HG03175 (cell line): ENCODE measurements around the gene CPOX.

Experiments used
- ATAC-seq: cut with Tn5 transposase; IDR thresholded peaks from one replicate; pipeline ENCODE4 v1.9.1; 2021; ENCODE audit warnings: mild to moderate bottlenecking, moderate library complexity; ENCODE audit not compliant: unreplicated experiment

CPOX gene

DNA sequence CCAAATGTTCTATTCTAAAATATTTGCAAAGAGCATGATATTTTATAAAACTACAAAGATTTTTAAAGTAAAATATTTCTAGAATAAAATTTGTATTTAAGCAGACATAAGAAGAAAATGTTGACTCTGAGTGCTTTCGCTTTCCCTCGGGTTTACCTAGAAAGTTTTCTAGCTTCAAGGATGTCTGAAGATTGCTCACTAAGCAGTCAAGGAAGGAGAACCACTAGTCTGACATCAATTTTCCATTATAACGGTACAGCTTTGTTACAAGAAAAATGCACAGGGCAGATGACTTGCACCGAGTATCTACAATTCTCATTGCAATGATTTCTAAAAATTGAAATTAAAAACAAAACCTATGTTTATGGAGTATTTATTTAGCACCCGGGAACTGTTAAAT lies 47.5 kb downstream of the CPOX start:
- ATAC-seq, result peak; percentile 59

DNA sequence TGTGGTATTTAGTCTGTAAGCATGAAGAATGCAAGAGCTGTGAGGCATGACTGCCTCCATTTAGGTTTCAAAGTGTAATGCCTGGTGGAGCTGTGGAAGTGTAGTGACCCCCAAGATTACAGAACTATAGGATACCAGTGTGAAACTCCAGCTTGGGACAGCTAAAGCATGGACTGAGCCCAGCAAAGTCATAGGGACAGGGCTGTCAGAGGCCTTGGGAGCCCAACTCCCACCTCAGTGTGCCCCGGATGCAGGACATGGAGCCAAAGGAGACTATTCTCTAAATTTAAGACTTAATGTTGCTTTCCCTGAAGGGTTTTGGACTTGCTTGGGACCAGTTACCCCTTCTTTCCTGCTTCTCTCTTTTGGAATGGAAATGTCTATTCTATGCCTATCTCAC lies 50.8 kb downstream of the CPOX start:
- ATAC-seq, result no peak

DNA sequence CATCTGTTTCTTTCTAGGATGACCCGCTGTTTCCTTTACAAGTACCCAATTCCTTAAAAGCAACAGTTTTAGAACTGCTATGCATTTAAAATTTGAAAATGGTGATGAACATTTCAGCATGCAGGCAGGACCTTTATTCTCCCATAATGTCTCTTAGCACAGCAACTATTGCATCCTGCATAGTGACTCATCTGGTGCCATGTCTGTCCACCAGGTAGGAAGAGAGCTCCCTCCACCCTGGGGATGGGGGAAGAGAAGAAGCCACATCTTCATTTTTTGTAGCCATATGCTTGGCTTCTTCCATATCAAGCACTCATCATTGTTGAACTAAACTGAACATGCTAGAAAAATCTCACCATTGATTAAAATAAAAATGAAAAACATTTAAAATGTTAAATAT lies 51.7 kb downstream of the CPOX start:
- no peak for ATAC-seq

DNA sequence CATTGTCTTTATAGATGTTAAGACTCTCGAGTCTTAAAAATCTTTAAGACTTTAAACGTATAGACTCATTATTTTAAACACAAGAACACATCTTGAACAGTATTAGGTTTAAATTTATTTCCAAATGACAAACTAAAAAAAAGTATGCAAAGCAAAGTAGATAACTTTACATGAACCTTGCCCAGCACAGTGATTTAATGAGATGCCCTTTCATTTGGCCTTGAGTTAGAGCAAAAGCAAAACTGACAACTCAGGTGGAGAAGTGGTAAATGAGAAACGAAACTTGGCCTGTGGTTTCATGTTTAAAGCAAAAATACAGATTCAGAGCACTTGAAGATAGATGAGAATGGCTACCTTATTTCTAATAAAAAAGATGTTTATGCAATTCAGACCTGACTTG lies 53.1 kb downstream of the CPOX start:
- peak; percentile 59 for ATAC-seq

DNA sequence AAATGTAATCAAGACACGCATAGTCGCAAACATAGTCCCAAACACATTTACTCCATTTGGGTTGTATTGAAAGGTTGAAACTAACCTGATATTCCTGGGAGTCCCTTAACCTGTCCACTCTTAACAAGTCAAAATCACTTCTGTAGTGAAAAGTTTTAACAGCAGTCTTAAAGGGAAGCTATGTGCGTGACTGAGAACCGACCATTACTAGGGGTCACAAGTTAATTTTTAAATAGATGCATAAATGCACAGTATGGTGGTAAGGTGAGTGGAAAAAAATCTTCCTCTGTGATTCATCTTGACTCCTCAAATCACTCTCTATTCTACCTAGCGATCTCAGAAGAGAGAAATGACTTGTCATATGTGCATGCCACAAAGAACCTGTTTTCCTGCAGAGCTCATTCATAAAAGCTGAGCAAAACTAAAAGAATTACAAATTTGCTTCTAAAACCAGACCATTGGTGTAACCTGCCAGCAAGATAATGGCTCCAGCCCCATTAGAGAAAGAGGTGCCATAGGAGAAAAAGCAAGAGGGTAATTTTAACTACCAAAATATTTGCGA lies 56.9 kb downstream of the CPOX start:
- peak; percentile 72 for ATAC-seq

DNA sequence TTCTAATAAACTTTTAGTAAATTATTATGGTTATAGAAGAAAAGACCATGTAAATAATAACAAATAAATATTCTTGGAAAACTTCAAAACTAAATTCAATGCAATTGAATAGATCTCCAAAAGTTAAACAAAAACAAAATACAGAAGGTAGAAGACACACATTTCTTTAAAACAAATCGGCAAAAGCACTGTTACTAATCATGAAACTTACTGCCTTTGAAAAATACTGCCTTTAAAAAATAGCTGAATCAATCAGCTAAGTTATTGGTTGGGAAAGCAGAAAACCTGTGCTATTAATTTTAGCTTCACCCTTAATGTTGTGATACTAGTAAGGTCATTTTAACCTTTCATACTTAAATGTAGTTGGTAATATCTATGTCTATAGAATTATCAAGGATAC lies 58.7 kb downstream of the CPOX start:
- ATAC-seq, result no peak

DNA sequence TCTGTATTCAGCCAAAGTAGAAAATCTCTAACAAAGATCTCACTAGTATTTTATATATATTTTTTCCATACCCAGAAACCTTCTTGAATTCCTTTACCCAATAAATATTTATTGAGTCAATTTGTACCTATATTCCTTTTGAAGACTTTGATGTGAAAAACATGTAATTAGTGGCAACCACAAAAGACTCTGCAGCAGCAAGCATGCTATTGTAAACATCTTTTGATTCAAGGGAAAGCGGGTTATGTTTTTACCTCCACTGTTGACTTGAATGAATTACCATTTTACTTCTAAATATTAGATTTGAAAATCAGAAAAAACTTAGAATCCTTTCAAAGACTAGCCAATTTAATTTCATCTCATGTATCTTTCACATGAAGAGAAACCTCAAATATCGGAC lies 59.2 kb downstream of the CPOX start:
- ATAC-seq, result no peak

DNA sequence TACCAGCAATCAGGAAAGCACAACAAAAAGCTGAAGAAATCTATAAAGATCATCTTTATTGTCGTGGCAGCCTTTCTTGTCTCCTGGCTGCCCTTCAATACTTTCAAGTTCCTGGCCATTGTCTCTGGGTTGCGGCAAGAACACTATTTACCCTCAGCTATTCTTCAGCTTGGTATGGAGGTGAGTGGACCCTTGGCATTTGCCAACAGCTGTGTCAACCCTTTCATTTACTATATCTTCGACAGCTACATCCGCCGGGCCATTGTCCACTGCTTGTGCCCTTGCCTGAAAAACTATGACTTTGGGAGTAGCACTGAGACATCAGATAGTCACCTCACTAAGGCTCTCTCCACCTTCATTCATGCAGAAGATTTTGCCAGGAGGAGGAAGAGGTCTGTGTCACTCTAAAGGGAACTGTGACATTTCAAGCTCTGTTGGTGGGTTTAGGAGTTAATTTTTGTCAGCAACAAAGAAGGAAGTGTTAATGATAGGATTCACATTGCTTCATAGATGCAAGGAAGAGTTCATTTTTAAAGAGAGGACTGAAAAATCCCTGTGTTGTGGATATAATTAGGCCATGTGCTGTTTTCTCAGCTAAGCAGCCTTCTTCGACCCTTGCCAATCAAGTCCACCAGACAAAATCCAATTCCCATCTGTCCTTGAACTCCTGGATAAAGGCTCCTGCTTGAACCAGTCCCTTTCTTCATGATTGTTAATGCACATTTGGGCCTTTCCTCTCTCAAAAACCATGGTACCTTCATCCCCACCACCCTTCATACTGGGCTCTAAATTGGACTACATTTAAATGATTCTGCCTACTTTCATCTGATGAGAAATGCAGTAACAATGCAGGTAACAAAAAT lies 60.5 kb downstream of the CPOX start:
- ATAC-seq, result no peak

DNA sequence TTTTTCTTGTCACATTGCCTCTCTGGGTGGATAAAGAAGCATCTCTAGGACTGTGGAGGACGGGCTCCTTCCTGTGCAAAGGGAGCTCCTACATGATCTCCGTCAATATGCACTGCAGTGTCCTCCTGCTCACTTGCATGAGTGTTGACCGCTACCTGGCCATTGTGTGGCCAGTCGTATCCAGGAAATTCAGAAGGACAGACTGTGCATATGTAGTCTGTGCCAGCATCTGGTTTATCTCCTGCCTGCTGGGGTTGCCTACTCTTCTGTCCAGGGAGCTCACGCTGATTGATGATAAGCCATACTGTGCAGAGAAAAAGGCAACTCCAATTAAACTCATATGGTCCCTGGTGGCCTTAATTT lies 61.2 kb downstream of the CPOX start:
- ATAC-seq, result no peak

DNA sequence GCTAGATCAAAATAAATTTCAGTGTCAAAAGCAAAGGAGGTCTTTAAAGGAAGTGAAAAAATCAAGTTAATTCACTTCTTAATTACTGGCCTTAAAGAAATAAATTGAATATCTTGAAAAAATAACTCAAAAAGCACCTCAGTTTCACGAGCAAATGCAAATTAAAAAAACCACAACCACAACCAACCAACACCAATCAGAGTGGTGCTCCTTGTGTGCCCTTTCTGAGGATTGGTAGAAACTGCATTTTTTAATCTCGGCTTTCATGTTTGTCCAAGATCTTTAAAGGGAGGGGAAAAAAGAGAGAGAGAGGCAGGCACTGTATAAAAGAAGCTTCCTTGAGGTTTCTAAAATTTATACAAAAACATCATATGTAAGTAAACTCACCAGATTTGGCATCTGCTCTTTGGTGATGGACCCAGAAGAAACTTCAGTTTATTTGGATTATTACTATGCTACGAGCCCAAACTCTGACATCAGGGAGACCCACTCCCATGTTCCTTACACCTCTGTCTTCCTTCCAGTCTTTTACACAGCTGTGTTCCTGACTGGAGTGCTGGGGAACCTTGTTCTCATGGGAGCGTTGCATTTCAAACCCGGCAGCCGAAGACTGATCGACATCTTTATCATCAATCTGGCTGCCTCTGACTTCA lies 61.7 kb downstream of the CPOX start, which contains the start of gene GPR15:
GPR15 (plus strand) TSS at position 357 of the 653 bp plus-strand sequence; CDS start at position 413, 56 bp downstream.
- peak; percentile 31 for ATAC-seq

DNA sequence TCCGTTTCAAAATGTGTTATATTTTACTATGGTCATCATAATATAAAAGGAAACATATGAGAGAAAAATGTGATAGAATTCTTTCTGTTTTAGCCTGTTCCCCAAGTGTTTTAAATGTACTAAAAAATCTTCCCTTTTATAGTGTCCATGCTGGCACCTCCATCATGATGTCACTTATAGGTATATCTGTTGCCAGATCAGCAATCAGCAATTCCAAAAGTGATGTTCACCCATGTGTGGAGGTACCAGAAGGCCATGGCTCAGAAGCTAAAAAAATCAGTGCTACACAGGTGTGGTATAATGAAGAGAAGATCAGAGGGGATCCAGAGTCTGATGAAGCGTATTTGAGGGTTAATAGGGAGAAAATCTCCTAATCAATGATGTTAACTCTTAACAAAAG lies 62.7 kb downstream of the CPOX start:
- ATAC-seq, result no peak

DNA sequence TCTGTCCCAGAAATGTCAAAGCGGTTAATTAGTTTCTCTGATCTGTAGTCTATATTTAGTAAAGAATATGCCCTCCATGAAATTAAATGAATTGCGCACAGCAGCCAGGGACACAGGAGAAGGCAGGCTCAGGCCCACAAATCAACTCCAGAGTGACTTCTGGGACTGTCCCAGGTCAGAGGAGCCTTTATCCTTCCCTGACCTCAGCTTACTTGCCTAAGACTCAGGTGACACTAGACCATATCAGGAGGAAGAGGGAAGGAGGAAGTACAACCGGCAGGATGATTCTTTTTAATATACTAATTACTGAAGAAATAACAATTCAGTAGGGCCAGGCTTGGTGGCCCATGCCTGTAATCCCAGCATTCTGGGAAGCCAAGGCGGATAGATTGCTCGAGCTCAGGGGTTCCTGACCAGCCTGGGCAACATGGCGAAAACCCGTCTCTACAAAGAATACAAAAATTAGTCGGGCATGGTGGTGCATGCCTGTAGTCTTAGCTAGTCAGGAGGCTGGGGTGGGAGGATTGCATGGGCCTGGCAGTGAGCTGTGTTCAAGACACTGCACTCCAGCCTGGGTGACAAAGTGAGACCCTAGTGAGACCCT lies 63.5 kb downstream of the CPOX start:
- no peak for ATAC-seq
